CD4-positive, alpha-beta T cell (primary cell): ENCODE results near the gene TULP4. TPM values are rescaled to one million over a fixed set of nuclear protein-coding genes. Genes with fewer than 3 reads are reported as not detected.

Experiments used
- ATAC-seq: fragments of 200-7000 bp; cut with Tn5 transposase; one replicate; pipeline ENCODE4 v1.10.0; 2022; ENCODE audit warnings: mild to moderate bottlenecking; ENCODE audit not compliant: poor library complexity
- CTCF ChIA-PET: fragments of 350-600 bp; sonication (Branson Sonifier 250); formaldehyde crosslinking; loops from one replicate; lab custom pipeline; 2021; ENCODE audit warnings: antibody characterized with exemption, inconsistent platforms; lab: Charles Lee
- POLR2A ChIA-PET: fragments of 350-600 bp; sonication (Branson Sonifier 250); formaldehyde crosslinking; loops from one replicate; lab custom pipeline; 2021; ENCODE audit warnings: antibody characterized with exemption, inconsistent platforms; lab: Charles Lee
- DNase-seq, 14 experiments: peaks; one replicate each; pipeline ENCODE4 v3.0.0-alpha.2; 2013 to 2020; ENCODE audit warnings: mixed read lengths in 2 of 14
- H3K27ac ChIP-seq, 2 donors: one replicate each; pipeline versions ENCODE4 v1.5.1 to v1.7.0; 2013; ENCODE audit warnings: low read length in 2 of 2, low read depth in 1 of 2, mild to moderate bottlenecking in 1 of 2
- H3K27me3 ChIP-seq, 2 experiments: 1 replicate in 1 of 2; 2 replicates in 1 of 2; pipeline versions ENCODE4 v1.6.1 to v1.7.0; 2013; ENCODE audit warnings: low read length in 2 of 2, control low read depth in 1 of 2, mild to moderate bottlenecking in 1 of 2, moderate library complexity in 1 of 2; ENCODE audit not compliant: insufficient read depth in 2 of 2, control insufficient read depth in 1 of 2
- H3K36me3 ChIP-seq: one replicate; pipeline ENCODE4 v1.6.1; 2013; ENCODE audit warnings: low read length, control low read depth; ENCODE audit not compliant: insufficient read depth
- H3K4me1 ChIP-seq: one replicate; pipeline ENCODE4 v1.6.1; 2013; ENCODE audit warnings: low read length, control low read depth; ENCODE audit not compliant: insufficient read depth
- H3K4me3 ChIP-seq: one replicate; pipeline ENCODE4 v1.5.1; 2013; ENCODE audit warnings: mild to moderate bottlenecking, low read length, moderate library complexity
- H3K9me3 ChIP-seq, 2 experiments: 1 replicate in 1 of 2; 2 replicates in 1 of 2; pipeline versions ENCODE4 v1.6.1 to v1.7.0; 2013; ENCODE audit warnings: low read length in 2 of 2, mild to moderate bottlenecking in 2 of 2, control low read depth in 1 of 2, moderate library complexity in 1 of 2; ENCODE audit not compliant: control insufficient read depth in 1 of 2, insufficient read depth in 1 of 2
- H3K27ac Mint-ChIP-seq: one replicate; pipeline ENCODE4 v1.8.0; 2020; ENCODE audit warnings: mixed read lengths
- H3K27me3 Mint-ChIP-seq: one replicate; pipeline ENCODE4 v1.8.0; 2021; ENCODE audit warnings: mixed read lengths
- H3K36me3 Mint-ChIP-seq: one replicate; pipeline ENCODE4 v1.8.0; 2021; ENCODE audit warnings: low read depth, mixed read lengths
- H3K4me1 Mint-ChIP-seq: one replicate; pipeline ENCODE4 v1.8.0; 2021; ENCODE audit warnings: low read depth, mixed read lengths
- H3K4me3 Mint-ChIP-seq: one replicate; pipeline ENCODE4 v1.8.0; 2020; ENCODE audit warnings: mild to moderate bottlenecking, mixed read lengths
- H3K9me3 Mint-ChIP-seq: one replicate; pipeline ENCODE4 v1.8.0; 2020; ENCODE audit warnings: mixed read lengths
- CTCF ChIP-seq: fragments of 200-600 bp; IDR thresholded peaks from one replicate; pipeline ENCODE4 v1.8.0; 2022; ENCODE audit warnings: antibody characterized with exemption, mild to moderate bottlenecking
- intact Hi-C, 2 experiments: fragments of 100-400 bp; cut with DNase I in 1 of 2; cut with micrococcal nuclease in 1 of 2; formaldehyde crosslinking; loops; one replicate each; pipeline versions ENCODE4 v1.15.1 to v1.9.0; 2023 to 2025; cut with DNase I, micrococcal nuclease
- total RNA-seq, 174 experiments: library from RNA in 2 of 174; stranded (reverse) in 2 of 174; gene quantifications; one replicate each; pipeline ENCODE4 v1.2.3 and lab custom pipeline; 2021 to 2026

TULP4 gene
- total RNA-seq, 2 experiments from 2014 or later = 66.1 to 68.2 TPM

DNA sequence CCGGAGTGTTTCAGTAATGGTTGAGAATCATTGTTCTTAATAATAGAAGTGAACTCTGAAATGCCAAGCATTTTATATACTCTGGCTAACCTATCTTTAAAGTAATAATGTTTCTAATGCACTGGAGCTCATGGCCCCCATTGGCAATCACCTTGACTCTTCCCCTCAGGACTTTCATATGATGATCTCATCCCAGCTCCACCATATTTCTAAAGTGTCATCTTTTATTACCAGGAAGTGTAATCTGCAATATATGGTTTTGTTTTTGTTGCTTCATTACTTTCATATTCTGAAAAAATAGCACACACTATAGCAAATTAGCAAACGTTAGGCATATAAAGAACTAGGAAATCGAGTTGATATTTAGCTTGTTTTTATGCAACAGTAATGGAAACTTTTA, 60.3 kb downstream of the TULP4 start:
- H3K9me3 Mint-ChIP-seq = no peaks in the 10 kb centered on the region
- no peak overlapping the region for H3K27ac Mint-ChIP-seq
- H3K4me1 Mint-ChIP-seq = peaks cover 4% of the 10 kb centered on the region
- no peaks in the 10 kb centered on the region for H3K36me3 Mint-ChIP-seq
- no peaks in the 10 kb centered on the region for H3K9me3 ChIP-seq
- H3K4me3 ChIP-seq = no peak overlapping the region
- H3K4me3 Mint-ChIP-seq = no peak overlapping the region
- intact Hi-C loops = no loop called here
- H3K27me3 Mint-ChIP-seq = no peaks in the 10 kb centered on the region
- no peaks in the 10 kb centered on the region for H3K4me1 ChIP-seq
- no peak overlapping the region for H3K27ac ChIP-seq
- CTCF ChIA-PET = no interaction called here
- POLR2A ChIA-PET = no interaction called here
- H3K27me3 ChIP-seq = no peaks in the 10 kb centered on the region
- TF ChIP-seq CTCF = no peak
- no peak for ATAC-seq
- no peaks in the 10 kb centered on the region for H3K36me3 ChIP-seq
- no peak for DNase-seq

- Histone ChIP-seq H3K36me3 (no peaks in the 10 kb centered on the region), H3K27me3 (no peaks in the 10 kb centered on the region), H3K4me3 (no peak overlapping the region), H3K9me3 (no peaks in the 10 kb centered on the region), H3K4me1 (no peaks in the 10 kb centered on the region), H3K27ac (no peak overlapping the region)
- ATAC-seq (no peak), DNase-seq (no peak)
- ChIA-PET POLR2A (no interaction called here), CTCF (no interaction called here)
- Mint-ChIP-seq H3K36me3 (no peaks in the 10 kb centered on the region), H3K9me3 (no peaks in the 10 kb centered on the region), H3K4me1 (peaks cover 4% of the 10 kb centered on the region), H3K27ac (no peak overlapping the region), H3K4me3 (no peak overlapping the region), H3K27me3 (no peaks in the 10 kb centered on the region)
- no peak for TF ChIP-seq CTCF
- intact Hi-C loops = no loop called here
These were observed 60.9 kb downstream of the TULP4 start for GRCh38 chr6:158373214-158373613.

DNA sequence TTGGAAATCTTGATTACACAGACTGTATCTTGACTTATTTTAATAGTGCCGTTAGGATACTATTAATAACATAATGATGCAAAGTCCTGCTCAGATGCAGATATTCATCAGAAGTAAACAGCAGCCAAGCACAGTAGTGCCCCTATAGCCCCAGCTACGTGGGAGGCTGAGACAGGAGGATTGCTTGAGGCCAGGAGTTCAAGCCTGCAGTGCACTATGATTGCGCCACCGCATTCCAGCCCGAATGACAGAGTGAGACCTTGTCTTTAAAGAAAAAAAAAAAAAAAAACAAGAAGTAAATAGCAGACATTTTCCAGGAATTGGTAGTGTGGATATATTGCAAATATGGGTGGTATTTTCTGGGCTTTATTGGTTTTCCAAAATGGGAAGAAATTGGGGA, 61.8 kb downstream of the TULP4 start:
- no peaks in the 10 kb centered on the region for H3K9me3 Mint-ChIP-seq
- no peak for ATAC-seq
- intact Hi-C loops = no loop called here
- ChIA-PET POLR2A (interaction anchor here (0.7 kb wide), 1 partner anchor 14 kb away, joined by 4 read pairs; no protein-coding TSS in a partner anchor), CTCF (no interaction called here)
- no peak for TF ChIP-seq CTCF
- H3K4me3 Mint-ChIP-seq = no peak overlapping the region
- no peak for DNase-seq
- H3K27me3 ChIP-seq = no peaks in the 10 kb centered on the region
- H3K4me1 ChIP-seq = no peaks in the 10 kb centered on the region
- no peak overlapping the region for H3K27ac Mint-ChIP-seq
- no peaks in the 10 kb centered on the region for H3K36me3 ChIP-seq
- no peak overlapping the region for H3K4me3 ChIP-seq
- H3K27ac ChIP-seq = no peak overlapping the region
- H3K36me3 Mint-ChIP-seq = no peaks in the 10 kb centered on the region
- H3K27me3 Mint-ChIP-seq = no peaks in the 10 kb centered on the region
- H3K9me3 ChIP-seq = no peaks in the 10 kb centered on the region
- H3K4me1 Mint-ChIP-seq = peaks cover 7% of the 10 kb centered on the region
